GM21619 (cell line): Measurements from ENCODE around the gene FBXL13.
"Not testable (repeated sequence)": the region's sequence is repeated elsewhere in the genome, so short reads cannot be mapped to it uniquely, and the experiment has no call there.

Source experiments
- ATAC-seq: cut with Tn5 transposase; IDR thresholded peaks from one replicate; pipeline ENCODE4 v1.9.1; 2021; ENCODE audit not compliant: unreplicated experiment

FBXL13 gene

DNA sequence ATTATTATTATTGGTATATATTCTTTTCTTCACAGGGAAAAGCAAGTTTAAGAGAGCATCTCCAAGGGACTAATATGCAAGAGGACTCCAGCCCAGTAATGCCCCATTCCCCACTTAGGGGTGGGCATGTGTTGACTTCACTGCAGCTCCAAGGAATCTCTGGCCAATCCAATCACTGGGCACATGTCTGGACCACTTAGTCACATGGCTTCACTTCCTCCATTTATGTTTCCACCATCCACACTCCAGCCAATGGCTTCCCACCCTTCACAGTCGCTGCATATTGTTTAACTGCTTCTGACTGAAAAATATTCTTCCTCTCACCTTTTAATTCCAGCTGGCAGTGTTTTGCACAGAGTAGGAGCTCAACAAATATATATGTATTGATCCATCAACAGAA lies 43.6 kb downstream of the FBXL13 start:
- ATAC-seq: no peak

DNA sequence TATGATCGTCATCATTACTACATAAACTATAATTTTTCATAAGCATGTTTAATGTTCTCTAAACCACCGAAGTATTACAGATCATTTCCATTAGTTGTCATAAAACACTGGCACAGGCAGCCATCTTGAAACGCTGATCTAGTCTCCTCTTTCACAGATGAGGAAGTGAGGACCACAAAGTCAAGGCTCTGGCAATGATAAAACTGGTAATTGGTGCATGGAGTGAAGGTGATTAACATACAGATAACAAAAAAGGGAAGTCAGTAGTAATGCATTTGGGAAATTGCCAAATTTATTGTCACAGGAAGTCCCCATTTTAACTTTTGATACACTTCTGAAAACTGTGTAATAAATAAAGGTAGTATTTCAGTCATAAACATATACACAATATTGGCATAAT lies 49.3 kb downstream of the FBXL13 start:
- ATAC-seq: no peak

DNA sequence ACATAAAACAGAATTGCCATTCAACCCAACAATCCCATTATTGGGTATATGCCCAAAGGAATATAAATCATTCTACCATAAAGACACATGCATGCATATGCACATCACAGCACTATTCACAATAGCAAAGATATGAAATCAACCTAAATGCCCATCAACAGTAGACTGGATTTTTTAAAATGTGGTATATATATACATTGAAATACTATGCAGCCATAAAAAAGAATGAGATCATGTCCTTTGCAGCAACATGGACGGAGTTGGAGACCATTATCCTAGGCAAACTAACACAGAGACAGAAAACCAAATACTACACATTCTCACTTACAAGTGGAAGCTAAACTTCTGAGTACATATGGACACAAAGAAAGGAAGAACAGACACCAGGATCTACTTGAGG lies 51.0 kb downstream of the FBXL13 start:
- ATAC-seq: not testable (repeated sequence)

GRCh38 chr7:103021490-103021889 lies 53.1 kb downstream of the FBXL13 start:
- not testable (repeated sequence) for ATAC-seq

GRCh38 chr7:103020876-103021275 lies 53.7 kb downstream of the FBXL13 start:
- ATAC-seq: not testable (repeated sequence)

GRCh38 chr7:103018295-103018694 lies 56.3 kb downstream of the FBXL13 start:
- ATAC-seq: not testable (repeated sequence)

- no peak for ATAC-seq
Observed at GRCh38 chr7:103011650-103012049, 62.9 kb downstream of the FBXL13 start.

- no peak for ATAC-seq
Observed at GRCh38 chr7:103010211-103010610, 64.4 kb downstream of the FBXL13 start.

GRCh38 chr7:103009466-103010185 lies 65.0 kb downstream of the FBXL13 start:
- no peak for ATAC-seq

- no peak for ATAC-seq
Observed at GRCh38 chr7:103003004-103003403, 71.6 kb downstream of the FBXL13 start.

DNA sequence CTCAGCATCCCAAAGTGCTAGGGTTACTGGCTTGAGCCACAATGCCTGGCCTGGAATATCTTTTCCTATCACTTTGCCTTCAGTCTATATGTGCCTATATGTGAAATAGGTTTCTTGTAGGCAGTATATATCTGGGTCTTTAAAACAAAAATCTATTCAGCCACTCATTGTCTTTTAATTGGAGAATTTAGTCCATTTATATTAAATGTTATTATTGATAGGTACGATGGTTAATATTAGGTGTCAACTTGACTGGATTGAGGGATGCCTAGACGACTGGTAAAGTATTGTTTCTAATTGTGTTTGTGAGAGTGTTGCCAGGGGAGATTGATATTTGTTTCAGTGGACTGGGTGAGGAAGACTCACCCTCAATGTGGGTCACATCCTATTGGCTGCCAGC lies 73.4 kb downstream of the FBXL13 start:
- ATAC-seq: no peak

DNA sequence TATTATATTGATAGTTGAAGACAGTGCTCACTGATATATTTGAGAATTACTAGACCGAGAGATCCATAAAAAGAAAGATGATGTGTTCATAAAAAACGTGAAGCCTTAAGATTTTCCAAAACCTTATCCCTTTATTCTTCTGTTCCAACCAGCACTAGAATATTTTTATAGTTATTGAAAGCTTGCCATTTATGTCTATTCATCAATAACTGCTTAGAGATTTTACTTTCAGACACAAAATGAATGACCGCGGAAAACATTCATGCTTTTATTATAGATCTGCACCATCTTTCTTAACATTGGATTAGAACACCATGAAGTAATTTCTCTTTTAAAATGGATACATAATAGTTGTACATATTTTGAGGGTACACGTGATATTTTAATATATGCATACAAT lies 77.6 kb downstream of the FBXL13 start:
- no peak for ATAC-seq

- ATAC-seq: not testable (repeated sequence)
Observed at GRCh38 chr7:102995609-102996008, 79.0 kb downstream of the FBXL13 start.

GRCh38 chr7:102994567-102994966 lies 80.0 kb downstream of the FBXL13 start:
- ATAC-seq: no peak

- ATAC-seq: no peak
Observed at GRCh38 chr7:102993718-102994029, 80.9 kb downstream of the FBXL13 start.

DNA sequence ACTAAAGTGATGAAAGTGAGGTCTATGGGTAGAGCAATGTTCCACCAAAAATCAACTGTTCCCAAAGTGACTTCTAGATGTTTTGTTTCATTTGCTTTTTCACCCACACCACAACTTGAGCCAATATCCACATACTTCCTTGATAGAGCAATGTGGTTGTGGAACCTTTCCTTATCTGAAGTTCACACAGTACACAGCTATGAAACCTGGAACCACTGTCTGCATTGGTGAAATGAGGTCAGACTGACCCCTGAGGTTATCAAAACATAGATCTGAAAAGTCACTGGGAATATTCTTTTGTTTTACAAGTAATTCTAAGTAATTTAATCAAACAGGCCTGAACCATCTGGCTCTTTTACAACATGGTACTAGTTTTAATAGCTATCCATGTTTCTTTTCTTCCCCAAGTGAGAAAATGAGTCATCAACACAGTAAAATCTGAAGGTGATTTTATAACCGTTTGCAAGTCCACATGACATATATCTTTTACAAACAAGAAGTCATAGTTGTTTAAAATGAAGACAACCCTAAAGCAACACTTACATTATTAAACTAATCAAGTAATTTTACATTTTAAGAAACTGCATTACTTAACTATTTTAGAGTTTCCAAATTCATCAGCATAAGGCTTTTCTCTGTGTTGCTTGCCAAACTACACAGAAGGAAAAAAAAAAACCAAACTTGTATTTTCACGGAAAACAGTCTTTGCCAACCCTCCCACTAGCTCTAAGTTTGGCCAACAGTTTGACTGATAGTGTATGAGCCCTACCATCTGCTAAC lies 81.5 kb downstream of the FBXL13 start:
- no peak for ATAC-seq

DNA sequence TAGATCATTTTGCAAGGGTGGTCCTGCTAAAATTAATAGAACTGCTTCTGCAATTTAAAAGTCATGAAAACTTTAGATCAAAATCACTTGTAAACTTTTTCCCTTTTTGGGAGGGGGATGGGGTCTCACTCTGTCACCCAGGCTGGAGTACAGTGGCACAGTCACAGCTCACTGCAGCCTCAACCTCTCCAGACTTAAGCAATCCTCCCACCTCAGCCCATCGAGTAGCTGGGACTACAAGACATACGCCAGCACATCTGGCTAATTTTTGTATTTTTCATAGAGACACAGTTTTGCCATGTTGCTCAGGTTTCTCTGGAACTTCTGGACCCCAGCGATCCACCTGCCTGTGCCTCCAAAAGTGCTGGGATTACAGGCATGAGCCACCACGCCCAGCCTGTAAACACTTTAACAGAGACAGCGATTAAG lies 82.1 kb downstream of the FBXL13 start:
- no peak for ATAC-seq

- ATAC-seq: no peak
Observed at GRCh38 chr7:102991540-102992214, 82.9 kb downstream of the FBXL13 start.

- no peak for ATAC-seq
Observed at GRCh38 chr7:102991077-102991539, 83.5 kb downstream of the FBXL13 start.

DNA sequence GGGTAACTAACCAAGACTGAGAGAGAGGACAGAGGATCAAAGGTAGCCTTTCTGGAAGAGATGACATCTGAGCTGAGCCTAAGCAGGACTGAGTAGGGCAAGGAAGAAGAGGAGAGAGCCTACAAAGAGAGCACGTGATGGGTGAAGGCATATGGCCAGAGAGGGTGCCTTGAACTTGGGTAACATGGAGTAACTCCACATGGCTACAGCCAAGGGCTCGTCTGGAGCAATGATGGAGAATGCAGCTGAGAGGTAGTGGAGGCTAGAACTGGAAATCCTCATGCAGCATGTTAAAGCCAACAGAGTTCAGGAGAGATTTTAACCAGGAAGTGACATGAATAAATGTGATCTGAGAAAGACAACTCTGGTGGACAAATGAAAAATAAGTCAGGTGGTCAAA lies 84.0 kb downstream of the FBXL13 start:
- ATAC-seq: no peak

- ATAC-seq: no peak
Observed at GRCh38 chr7:102988631-102989560, 85.7 kb downstream of the FBXL13 start.
